ENCODE results near the gene PIM2. TPM values are rescaled to one million over a fixed set of nuclear protein-coding genes. Genes with fewer than 3 reads are reported as not detected.
A peak's percentile ranks its signal among the peaks of the same experiment; 100 is the strongest.

PIM2 gene
- total and polyA plus RNA-seq, 2 of the 13 experiments (the other 11 are each of a cell fraction or from before 2014, with no cell fraction given): 14.4 to 15.8 TPM

DNA sequence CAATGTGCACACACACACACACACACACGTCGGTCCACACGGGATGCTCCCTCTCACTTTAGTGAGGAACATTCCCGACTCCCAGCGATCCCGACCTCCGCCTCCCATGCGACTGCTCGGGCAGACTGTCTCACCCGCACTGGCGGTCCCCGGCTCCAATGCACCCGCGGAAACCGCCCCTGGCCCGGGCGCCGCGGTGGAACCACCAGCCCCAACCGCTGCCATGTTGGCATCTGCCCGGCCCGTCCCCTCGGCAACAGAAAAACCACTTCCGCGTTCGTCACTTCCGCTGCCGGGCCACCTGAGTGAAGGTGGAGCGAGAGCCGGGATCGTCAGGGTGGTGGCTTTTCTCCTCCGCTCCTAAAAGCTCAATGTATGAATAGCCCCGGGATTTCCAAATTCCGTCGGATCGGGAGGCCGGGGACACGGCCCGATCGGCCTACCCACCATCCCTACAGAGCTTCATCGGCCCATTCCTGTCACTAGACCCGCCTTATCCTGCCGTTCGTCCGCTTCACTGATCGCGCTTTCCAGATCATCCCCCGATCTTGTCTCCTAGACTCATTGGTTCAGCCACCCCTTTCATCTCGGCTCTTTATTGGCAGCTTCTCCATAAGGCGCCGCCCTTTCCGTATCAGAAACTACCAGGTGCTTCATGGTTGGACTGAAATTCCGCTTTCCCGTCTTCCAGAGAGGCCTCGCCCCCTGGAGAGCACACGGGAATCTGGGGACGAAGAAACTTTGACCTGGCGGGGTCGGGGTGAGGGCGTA is 7.2 kb downstream of the PIM2 start, which contains the start of gene SLC35A2 (continued):
- peak; percentile 38; the same call in 1 of the 2 replicates for TF ChIP-seq ZNF362 (CRISPR knock-in tag; IDR thresholded peaks at IDR 0.05; ENCODE audit: borderline replicate concordance)
- TF ChIP-seq ZFY (CRISPR knock-in tag; IDR thresholded peaks at IDR 0.05): peak; percentile 22; the same call in 1 of the 2 replicates
- no peak for TF ChIP-seq GATAD2A (CRISPR knock-in tag; IDR thresholded peaks at IDR 0.05)
- peak; percentile 66; the same call in 1 of the 2 replicates for TF ChIP-seq ELF4 (CRISPR knock-in tag; IDR thresholded peaks at IDR 0.05; ENCODE audit: borderline replicate concordance)
- peak; percentile 48; the same call in 1 of the 2 replicates for TF ChIP-seq MEF2D (CRISPR knock-in tag; IDR thresholded peaks at IDR 0.05)
- TF ChIP-seq NR2F1 (CRISPR knock-in tag; IDR thresholded peaks at IDR 0.05): 0 out of 4 replicates have a peak, but pooled peaks of 1 of the 2 experiments have one; percentile 31
- TF ChIP-seq ZNF772 (CRISPR knock-in tag; IDR thresholded peaks at IDR 0.05): 0 out of 2 replicates have a peak, but pooled peaks have one; percentile 21
- TF ChIP-seq ZNF44 (CRISPR knock-in tag; IDR thresholded peaks at IDR 0.05): no peak
- 0 out of 2 replicates have a peak, but pooled peaks have one; percentile 33 for TF ChIP-seq GFI1 (CRISPR knock-in tag; IDR thresholded peaks at IDR 0.05; ENCODE audit: borderline replicate concordance)
- no peak for TF ChIP-seq HDAC6 (IDR thresholded peaks at IDR 0.05; ENCODE audit: low read depth, low read length)
- peak; percentile 74; the same call in 1 of the 3 replicates for TF ChIP-seq MXI1 (IDR thresholded peaks at IDR 0.05; ENCODE audit: borderline replicate concordance, low read depth, low read length)
- TF ChIP-seq ZNF224 (CRISPR knock-in tag; IDR thresholded peaks at IDR 0.05): peak; percentile 54; the same call in 1 of the 2 replicates
- TF ChIP-seq NONO (IDR thresholded peaks at IDR 0.05): no peak
- 0 out of 2 replicates have a peak, but pooled peaks have one; percentile 38 for TF ChIP-seq NONO (CRISPR knock-in tag; conservative IDR thresholded peaks at IDR 0.05)
- peak; percentile 65; the same call in 1 of the 2 replicates for TF ChIP-seq RXRA (CRISPR knock-in tag; IDR thresholded peaks at IDR 0.05)
- TF ChIP-seq HNRNPH1 (optimal IDR thresholded peaks at IDR 0.05; ENCODE audit: low read depth, low read length): no peak
- peak; percentile 55; the same call in 1 of the 2 replicates for TF ChIP-seq HDAC1 (CRISPR knock-in tag; IDR thresholded peaks at IDR 0.05)
- TF ChIP-seq SAP130 (CRISPR knock-in tag; IDR thresholded peaks at IDR 0.05; ENCODE audit: low read depth): peak; percentile 92
- no peak for TF ChIP-seq ZFP36 (IDR thresholded peaks at IDR 0.05; ENCODE audit: borderline replicate concordance, low read depth, low read length, partially characterized antibody)
- TF ChIP-seq, protein P1, sequence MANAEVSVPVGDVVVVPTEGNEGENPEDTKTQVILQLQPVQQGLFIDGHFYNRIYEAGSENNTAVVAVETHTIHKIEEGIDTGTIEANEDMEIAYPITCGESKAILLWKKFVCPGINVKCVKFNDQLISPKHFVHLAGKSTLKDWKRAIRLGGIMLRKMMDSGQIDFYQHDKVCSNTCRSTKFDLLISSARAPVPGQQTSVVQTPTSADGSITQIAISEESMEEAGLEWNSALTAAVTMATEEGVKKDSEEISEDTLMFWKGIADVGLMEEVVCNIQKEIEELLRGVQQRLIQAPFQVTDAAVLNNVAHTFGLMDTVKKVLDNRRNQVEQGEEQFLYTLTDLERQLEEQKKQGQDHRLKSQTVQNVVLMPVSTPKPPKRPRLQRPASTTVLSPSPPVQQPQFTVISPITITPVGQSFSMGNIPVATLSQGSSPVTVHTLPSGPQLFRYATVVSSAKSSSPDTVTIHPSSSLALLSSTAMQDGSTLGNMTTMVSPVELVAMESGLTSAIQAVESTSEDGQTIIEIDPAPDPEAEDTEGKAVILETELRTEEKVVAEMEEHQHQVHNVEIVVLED (CRISPR knock-in tag; IDR thresholded peaks at IDR 0.05; ENCODE audit: borderline replicate concordance): peak; percentile 53; the same call in 1 of the 2 replicates
- peak; percentile 36; the same call in 1 of the 2 replicates for TF ChIP-seq RARA (CRISPR knock-in tag; IDR thresholded peaks at IDR 0.05)
- TF ChIP-seq GATAD1 (CRISPR knock-in tag; IDR thresholded peaks at IDR 0.05): peak; percentile 86
- TF ChIP-seq YEATS4 (CRISPR knock-in tag; IDR thresholded peaks at IDR 0.05; ENCODE audit: borderline replicate concordance): peak; percentile 50; the same call in 1 of the 2 replicates
- peak; percentile 64; the same call in 1 of the 2 replicates for TF ChIP-seq ZNF574 (CRISPR knock-in tag; IDR thresholded peaks at IDR 0.05)
- TF ChIP-seq SIX1 (CRISPR knock-in tag; IDR thresholded peaks at IDR 0.05; ENCODE audit: borderline replicate concordance): no peak

All from HepG2 (cell line).